VCaP (cell line): Measurements from ENCODE around the gene NEK7.

ENCODE experiments used
- H3K27ac ChIP-seq: fragments of 450-650 bp; 2 replicates; pipeline ENCODE4 v1.5.1; 2017
- TF ChIP-seq, protein P1 (sequence below): fragments of 450-650 bp; conservative IDR thresholded peaks from 2 replicates; pipeline ENCODE4 v1.5.1; 2017; ENCODE audit warnings: mild to moderate bottlenecking, moderate library complexity

NEK7 gene

GRCh38 chr1:198328458-198329032 is 171.7 kb downstream of the NEK7 start:
- no peak overlapping the region for H3K27ac ChIP-seq
- TF ChIP-seq, protein P1, sequence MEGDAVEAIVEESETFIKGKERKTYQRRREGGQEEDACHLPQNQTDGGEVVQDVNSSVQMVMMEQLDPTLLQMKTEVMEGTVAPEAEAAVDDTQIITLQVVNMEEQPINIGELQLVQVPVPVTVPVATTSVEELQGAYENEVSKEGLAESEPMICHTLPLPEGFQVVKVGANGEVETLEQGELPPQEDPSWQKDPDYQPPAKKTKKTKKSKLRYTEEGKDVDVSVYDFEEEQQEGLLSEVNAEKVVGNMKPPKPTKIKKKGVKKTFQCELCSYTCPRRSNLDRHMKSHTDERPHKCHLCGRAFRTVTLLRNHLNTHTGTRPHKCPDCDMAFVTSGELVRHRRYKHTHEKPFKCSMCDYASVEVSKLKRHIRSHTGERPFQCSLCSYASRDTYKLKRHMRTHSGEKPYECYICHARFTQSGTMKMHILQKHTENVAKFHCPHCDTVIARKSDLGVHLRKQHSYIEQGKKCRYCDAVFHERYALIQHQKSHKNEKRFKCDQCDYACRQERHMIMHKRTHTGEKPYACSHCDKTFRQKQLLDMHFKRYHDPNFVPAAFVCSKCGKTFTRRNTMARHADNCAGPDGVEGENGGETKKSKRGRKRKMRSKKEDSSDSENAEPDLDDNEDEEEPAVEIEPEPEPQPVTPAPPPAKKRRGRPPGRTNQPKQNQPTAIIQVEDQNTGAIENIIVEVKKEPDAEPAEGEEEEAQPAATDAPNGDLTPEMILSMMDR: no peak

- TF ChIP-seq, protein P1: no peak
- no peak overlapping the region for H3K27ac ChIP-seq
Measured at GRCh38 chr1:198330982-198331615, 174.3 kb downstream of the NEK7 start.

GRCh38 chr1:198333744-198334143 is 176.9 kb downstream of the NEK7 start:
- TF ChIP-seq, protein P1: no peak
- H3K27ac ChIP-seq: no peak overlapping the region

- TF ChIP-seq, protein P1: no peak
- H3K27ac ChIP-seq: no peak overlapping the region
Measured at GRCh38 chr1:198335663-198336062, 178.9 kb downstream of the NEK7 start.

DNA sequence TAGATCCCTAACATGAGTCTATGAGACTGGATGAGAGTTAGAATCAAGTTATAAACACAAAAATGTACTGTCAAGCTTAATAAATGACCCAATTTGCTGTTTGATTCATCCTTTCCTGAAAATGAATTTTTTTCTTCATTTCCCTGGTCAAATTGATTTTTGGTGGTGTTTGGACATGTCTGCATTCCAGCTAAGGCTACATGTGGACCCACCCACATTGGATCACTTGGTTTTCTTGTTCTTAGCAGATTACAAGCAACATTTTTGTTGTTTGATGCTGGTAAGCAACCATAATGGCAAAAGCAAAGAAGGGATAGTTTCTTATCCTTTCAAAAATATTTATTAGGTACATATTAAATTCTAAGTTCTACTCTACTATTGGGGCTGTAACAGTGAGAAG is 181.1 kb downstream of the NEK7 start:
- no peak overlapping the region for H3K27ac ChIP-seq
- TF ChIP-seq, protein P1: no peak

- TF ChIP-seq, protein P1: no peak
- H3K27ac ChIP-seq: no peak overlapping the region
Measured at GRCh38 chr1:198340139-198340538, 183.3 kb downstream of the NEK7 start.

DNA sequence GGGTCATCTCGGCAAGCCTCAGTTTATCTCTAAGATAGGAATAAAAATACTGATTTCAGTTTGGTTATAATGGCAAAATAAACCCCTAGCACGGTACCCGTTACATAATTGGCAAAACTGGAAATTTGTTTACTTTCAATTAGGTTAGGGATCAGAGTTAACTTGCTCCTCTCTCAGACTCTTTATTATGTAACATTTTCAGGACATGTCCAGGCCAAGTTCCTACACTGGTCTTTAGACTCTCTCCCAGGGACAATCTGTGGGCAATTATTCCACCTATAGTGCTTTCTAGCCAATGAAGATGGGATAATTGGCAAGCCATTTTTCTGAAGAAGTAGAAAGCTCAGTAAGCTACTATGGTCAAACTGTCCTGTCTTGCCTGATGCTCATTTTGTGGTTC is 189.4 kb downstream of the NEK7 start:
- no peak overlapping the region for H3K27ac ChIP-seq
- TF ChIP-seq, protein P1: no peak
